Gastrocnemius medialis (tissue), 4 donors: ENCODE measurements around the gene SCNN1B. TPM values are rescaled to one million over a fixed set of nuclear protein-coding genes. Genes with fewer than 3 reads are reported as not detected.

Experiments used
- ATAC-seq, 2 donors: fragments of 150-250 bp; one replicate each; pipeline ENCODE4 v1.9.1; 2016
- DNase-seq, 2 donors: peaks; one replicate each; pipeline ENCODE4 v3.0.0-alpha.2; 2019
- H3K27ac ChIP-seq, 4 donors: fragments of 200-600 bp; sonication (generic); 1 replicate in 1 of 4; 2 replicates in 3 of 4; pipeline ENCODE4 v1.5.1; 2016 to 2018; ENCODE audit warnings: mild to moderate bottlenecking in 2 of 4, moderate library complexity in 1 of 4
- H3K27me3 ChIP-seq, 3 donors: fragments of 200-600 bp; sonication (generic) in 2 of 3; 1 replicate in 1 of 3; 2 replicates in 2 of 3; pipeline versions ENCODE4 v1.5.1 to v1.6.0; 2016 to 2019; ENCODE audit warnings: mild to moderate bottlenecking in 1 of 3, moderate library complexity in 1 of 3
- H3K36me3 ChIP-seq, 2 donors: fragments of 200-600 bp; sonication (generic) in 1 of 2; one replicate each; pipeline ENCODE4 v1.5.1; 2017 to 2018
- H3K4me1 ChIP-seq, 2 donors: fragments of 200-600 bp; sonication (generic) in 1 of 2; one replicate each; pipeline ENCODE4 v1.5.1; 2016 to 2017; ENCODE audit warnings: mild to moderate bottlenecking in 2 of 2
- H3K4me3 ChIP-seq, 4 donors: fragments of 200-600 bp; sonication (generic) in 3 of 4; 1 replicate in 1 of 4; 2 replicates in 3 of 4; pipeline ENCODE4 v1.5.1; 2016 to 2019; ENCODE audit warnings: mild to moderate bottlenecking in 2 of 4
- H3K9me3 ChIP-seq, 3 donors: fragments of 200-600 bp; sonication (generic) in 2 of 3; 1 replicate in 1 of 3; 2 replicates in 2 of 3; pipeline ENCODE4 v1.5.1; 2016 to 2019
- POLR2A ChIP-seq, 2 donors: fragments of 450-650 bp; IDR thresholded peaks; one replicate each; pipeline ENCODE4 v1.6.1; 2017; ENCODE audit warnings: antibody characterized with exemption in 2 of 2, mild to moderate bottlenecking in 2 of 2, moderate library complexity in 2 of 2
- in situ Hi-C, 4 donors: fragments of 200-750 bp; cut with MboI; loops; one replicate each; pipeline versions ENCODE4 v1.15.0 to v1.8.0; 2017; ENCODE audit warnings: low sequenced_read_pairs in 4 of 4
- intact Hi-C: fragments of 100-400 bp; cut with DNase I; formaldehyde crosslinking; loops from one replicate; pipeline ENCODE4 v1.15.1; 2023; ENCODE audit warnings: low total_unique reads
- total RNA-seq, 4 donors: library from RNA; depleted of rRNA; stranded (reverse); fragments of >200 nt; gene quantifications; one replicate each; pipeline versions ENCODE4 v1.1.0 to v1.2.3, GENCODE V29; 2016
- TF ChIP-seq, protein P1 (sequence below), 5 experiments: fragments of 450-650 bp in 3 of 5; fragments of 200-600 bp in 2 of 5; sonication (generic) in 2 of 5; IDR thresholded peaks in 4 of 5; conservative IDR thresholded peaks in 1 of 5; 1 replicate in 4 of 5; 2 replicates in 1 of 5; pipeline ENCODE4 v1.5.1; 2016 to 2019; ENCODE audit warnings: antibody characterized with exemption in 5 of 5, mild to moderate bottlenecking in 3 of 5, moderate library complexity in 3 of 5

SCNN1B gene
- total RNA-seq, 4 donors from 2014 or later, result 0.81 to 2.3 (median 0.99) TPM

DNA sequence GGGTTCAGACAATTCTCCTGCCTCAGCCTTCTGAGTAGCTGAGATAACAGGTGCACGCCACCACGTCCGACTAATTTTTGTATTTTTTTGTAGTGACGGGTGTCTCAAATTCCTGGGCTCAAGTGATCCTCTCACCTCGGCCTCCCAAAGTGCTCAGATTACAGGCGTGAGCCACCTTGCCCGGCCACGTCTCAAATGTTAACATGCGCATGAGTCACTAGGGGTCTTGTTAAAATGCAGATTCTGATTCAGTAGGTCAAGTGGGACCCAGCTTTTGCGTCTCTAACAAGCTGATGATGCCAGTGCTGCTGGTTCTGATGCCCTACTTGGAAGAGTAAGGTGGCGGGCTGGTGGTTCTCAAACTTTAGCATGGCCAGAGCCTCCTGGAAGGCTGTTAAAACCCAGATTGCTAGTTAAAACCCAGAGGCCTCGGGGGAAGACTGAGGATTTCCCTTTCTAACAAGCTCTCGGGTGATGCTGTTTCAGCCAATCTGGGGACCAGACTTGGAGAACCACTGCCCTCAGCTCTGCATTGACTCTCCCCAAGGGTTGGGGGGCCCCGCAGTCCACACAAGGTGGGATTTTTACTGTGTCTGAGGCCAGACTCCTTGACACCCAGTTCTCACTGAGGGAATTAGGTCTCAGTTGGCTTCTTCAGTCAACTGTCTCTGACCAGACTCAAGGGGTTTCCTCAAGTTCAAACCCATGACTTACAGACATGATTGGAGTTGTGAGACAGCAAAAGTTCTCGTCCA is 17.9 kb downstream of the SCNN1B start:
- Histone ChIP-seq H3K27ac (no peak overlapping the region), H3K4me1 (peaks cover 0 to 7% of the 10 kb centered on the region in 2 donors), H3K4me3 (no peak overlapping the region), H3K27me3 (no peaks in the 10 kb centered on the region), H3K36me3 (no peaks in the 10 kb centered on the region), H3K9me3 (no peaks in the 10 kb centered on the region)
- intact Hi-C loops (no loop called here), in situ Hi-C loops (no loop called here)
- TF ChIP-seq, protein P1, sequence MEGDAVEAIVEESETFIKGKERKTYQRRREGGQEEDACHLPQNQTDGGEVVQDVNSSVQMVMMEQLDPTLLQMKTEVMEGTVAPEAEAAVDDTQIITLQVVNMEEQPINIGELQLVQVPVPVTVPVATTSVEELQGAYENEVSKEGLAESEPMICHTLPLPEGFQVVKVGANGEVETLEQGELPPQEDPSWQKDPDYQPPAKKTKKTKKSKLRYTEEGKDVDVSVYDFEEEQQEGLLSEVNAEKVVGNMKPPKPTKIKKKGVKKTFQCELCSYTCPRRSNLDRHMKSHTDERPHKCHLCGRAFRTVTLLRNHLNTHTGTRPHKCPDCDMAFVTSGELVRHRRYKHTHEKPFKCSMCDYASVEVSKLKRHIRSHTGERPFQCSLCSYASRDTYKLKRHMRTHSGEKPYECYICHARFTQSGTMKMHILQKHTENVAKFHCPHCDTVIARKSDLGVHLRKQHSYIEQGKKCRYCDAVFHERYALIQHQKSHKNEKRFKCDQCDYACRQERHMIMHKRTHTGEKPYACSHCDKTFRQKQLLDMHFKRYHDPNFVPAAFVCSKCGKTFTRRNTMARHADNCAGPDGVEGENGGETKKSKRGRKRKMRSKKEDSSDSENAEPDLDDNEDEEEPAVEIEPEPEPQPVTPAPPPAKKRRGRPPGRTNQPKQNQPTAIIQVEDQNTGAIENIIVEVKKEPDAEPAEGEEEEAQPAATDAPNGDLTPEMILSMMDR (IDR thresholded peaks at IDR 0.05 in 4 of 5, conservative IDR thresholded peaks at IDR 0.05 in 1 of 5), result no peak
- TF ChIP-seq POLR2A (IDR thresholded peaks at IDR 0.05), result no peak
- DNase-seq, result no peak
- ATAC-seq, result no peak

DNA sequence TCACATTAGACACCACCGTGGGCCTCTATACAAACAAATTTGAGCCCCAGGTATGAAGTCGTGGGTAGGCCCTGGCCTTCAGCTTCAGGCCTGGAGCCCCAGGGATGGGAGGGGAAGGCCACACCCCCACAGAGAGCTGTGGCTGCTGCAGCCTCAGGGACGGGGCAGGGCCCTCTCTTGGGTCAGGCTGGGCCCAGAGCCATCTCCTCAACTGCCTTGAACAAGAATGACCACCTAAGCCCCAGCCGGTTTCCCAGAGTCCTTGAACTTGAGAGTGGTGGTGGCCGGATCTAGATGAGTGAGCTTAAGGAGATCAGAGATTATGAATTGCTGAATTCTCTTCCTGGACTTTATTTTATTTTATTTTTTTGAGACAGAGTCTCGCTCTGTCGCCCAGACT is 18.6 kb downstream of the SCNN1B start:
- in situ Hi-C loops (no loop called here), intact Hi-C loops (no loop called here)
- Histone ChIP-seq H3K9me3 (no peaks in the 10 kb centered on the region), H3K27ac (no peak overlapping the region), H3K4me1 (peaks cover 0 to 7% of the 10 kb centered on the region in 2 donors), H3K36me3 (no peaks in the 10 kb centered on the region), H3K27me3 (no peaks in the 10 kb centered on the region), H3K4me3 (no peak overlapping the region)
- TF ChIP-seq, protein P1 (IDR thresholded peaks at IDR 0.05 in 4 of 5, conservative IDR thresholded peaks at IDR 0.05 in 1 of 5), result no peak
- no peak for TF ChIP-seq POLR2A (IDR thresholded peaks at IDR 0.05)
- DNase-seq (no peak), ATAC-seq (no peak)

DNA sequence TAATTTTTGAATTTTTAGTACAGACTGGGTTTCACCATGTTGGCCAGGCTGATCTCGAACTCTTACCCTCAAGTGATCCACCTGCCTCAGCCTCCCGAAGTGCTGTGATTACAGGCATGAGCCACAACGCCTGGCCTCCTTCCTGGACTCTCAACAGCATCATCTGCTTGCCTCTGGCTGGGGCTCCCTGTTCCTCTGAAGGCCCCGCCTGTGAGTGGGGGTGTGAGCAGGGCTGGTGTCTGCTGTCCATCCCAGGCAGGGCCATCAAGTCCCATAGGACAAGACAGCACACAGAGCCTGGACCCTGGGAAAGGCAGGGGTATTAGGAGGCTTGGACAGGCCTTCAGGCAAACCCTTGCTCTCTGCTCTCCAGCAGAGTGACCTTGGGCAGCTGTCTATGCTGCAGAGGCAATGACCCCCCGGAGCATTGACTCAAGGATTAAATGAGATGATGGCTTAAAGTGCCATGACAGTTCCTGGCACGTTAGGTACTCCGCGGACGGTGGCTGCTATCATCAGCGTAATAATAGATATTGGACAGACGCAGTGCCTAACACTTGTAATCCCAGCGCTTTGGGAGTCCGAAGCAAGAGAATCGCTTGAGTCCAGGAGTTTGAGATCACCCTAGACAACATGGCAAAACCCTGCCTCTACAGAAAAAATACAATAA is 19.2 kb downstream of the SCNN1B start:
- Histone ChIP-seq H3K4me1 (peaks cover 0 to 7% of the 10 kb centered on the region in 2 donors), H3K27me3 (no peaks in the 10 kb centered on the region), H3K9me3 (no peaks in the 10 kb centered on the region), H3K4me3 (no peak overlapping the region), H3K27ac (no peak overlapping the region), H3K36me3 (no peaks in the 10 kb centered on the region)
- ATAC-seq (no peak), DNase-seq (no peak)
- intact Hi-C loops, result no loop called here
- TF ChIP-seq POLR2A (IDR thresholded peaks at IDR 0.05), result no peak
- TF ChIP-seq, protein P1 (IDR thresholded peaks at IDR 0.05 in 4 of 5, conservative IDR thresholded peaks at IDR 0.05 in 1 of 5), result no peak
- in situ Hi-C loops, result no loop called here

DNA sequence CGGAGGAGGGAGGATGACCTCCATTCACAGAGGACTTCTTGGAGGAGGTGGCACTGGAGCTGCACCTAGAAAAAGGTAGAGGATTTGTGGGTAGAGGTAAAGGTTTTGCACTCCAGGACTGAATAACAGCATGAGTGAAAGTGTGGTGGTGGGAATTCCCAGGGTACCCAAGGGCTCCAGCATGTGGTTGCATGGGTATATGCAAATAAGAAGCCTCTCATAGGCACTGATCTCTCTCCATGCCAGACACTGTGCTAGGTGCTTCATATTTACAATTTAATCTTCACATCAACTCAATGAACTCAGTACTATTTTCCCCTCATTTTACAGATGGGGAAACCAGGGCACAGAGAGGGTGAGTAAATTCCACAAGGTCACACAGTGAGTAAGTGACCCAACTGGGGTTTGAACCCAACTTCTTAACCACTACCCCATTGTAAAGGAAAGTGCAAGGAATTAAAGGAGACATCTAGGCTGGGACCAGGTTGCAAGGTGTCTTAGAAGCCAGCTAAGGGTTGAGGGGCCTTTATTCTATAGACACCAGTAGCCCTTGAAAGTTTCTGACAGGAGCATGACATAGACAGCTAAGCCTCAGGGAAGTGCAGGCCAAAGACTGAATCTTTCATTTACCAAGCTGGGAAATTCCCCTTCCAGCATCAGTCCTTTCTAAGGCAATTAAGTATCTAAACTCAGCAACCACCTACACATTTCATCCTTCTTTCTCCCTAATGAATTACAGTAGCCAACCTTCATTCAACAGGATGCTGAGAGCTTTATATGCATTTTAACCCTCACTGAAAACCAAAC is 21.3 kb downstream of the SCNN1B start:
- no peaks in the 10 kb centered on the region for H3K27me3 ChIP-seq
- TF ChIP-seq POLR2A (IDR thresholded peaks at IDR 0.05), result no peak
- TF ChIP-seq, protein P1 (IDR thresholded peaks at IDR 0.05 in 4 of 5, conservative IDR thresholded peaks at IDR 0.05 in 1 of 5), result no peak
- no peaks in the 10 kb centered on the region for H3K9me3 ChIP-seq
- H3K27ac ChIP-seq, result no peak overlapping the region
- intact Hi-C loops (no loop called here), in situ Hi-C loops (no loop called here)
- no peak for ATAC-seq
- no peaks in the 10 kb centered on the region for H3K36me3 ChIP-seq
- H3K4me3 ChIP-seq, result no peak overlapping the region
- DNase-seq, result no peak
- peaks cover 0 to 7% of the 10 kb centered on the region in 2 donors for H3K4me1 ChIP-seq
